ENCODE data around the gene FURIN.
A peak's percentile ranks its signal among the peaks of the same experiment; 100 is the strongest.
"Not testable (repeated sequence)": the region's sequence is repeated elsewhere in the genome, so short reads cannot be mapped to it uniquely, and the experiment has no call there.

Gene FURIN

GRCh38 chr15:90873998-90874605 is 5.7 kb downstream of the FURIN start (continued):
- TF ChIP-seq ZNF354C (tag by site-specific recombination; IDR thresholded peaks at IDR 0.05; ENCODE audit: borderline replicate concordance, low read depth) (no peak), ZNF391 (tag by site-specific recombination; IDR thresholded peaks at IDR 0.05; ENCODE audit: borderline replicate concordance, low read depth) (no peak), PRDM6 (tag by site-specific recombination; IDR thresholded peaks at IDR 0.05) (0 out of 2 replicates have a peak, but pooled peaks have one; percentile 29), CTCF (tag by site-specific recombination; IDR thresholded peaks at IDR 0.05) (no peak), OSR2 (tag by site-specific recombination; IDR thresholded peaks at IDR 0.05) (peak; percentile 88), ZNF140 (tag by site-specific recombination; IDR thresholded peaks at IDR 0.05) (no peak), PRDM1 (tag by site-specific recombination; IDR thresholded peaks at IDR 0.05) (no peak), ZBTB48 (tag by site-specific recombination; IDR thresholded peaks at IDR 0.05) (peak; percentile 68; the same call in 1 of the 2 replicates), GLIS1 (tag by site-specific recombination; IDR thresholded peaks at IDR 0.05) (peak; percentile 98), ZFHX2 (tag by site-specific recombination; conservative IDR thresholded peaks at IDR 0.05) (peak; percentile 78), KLF9 (tag by site-specific recombination; IDR thresholded peaks at IDR 0.05; ENCODE audit: low read depth) (peak; percentile 51; the same call in 1 of the 2 replicates), ZNF398 (tag by site-specific recombination; IDR thresholded peaks at IDR 0.05) (peak; percentile 17; the same call in 1 of the 2 replicates), ZNF701 (tag by site-specific recombination; IDR thresholded peaks at IDR 0.05) (no peak), ZNF514 (tag by site-specific recombination; IDR thresholded peaks at IDR 0.05) (no peak), ZNF335 (tag by site-specific recombination; conservative IDR thresholded peaks at IDR 0.05) (no peak), ZBTB17 (tag by site-specific recombination; IDR thresholded peaks at IDR 0.05) (peak; percentile 79)

GRCh38 chr15:90874986-90875385 is 6.6 kb downstream of the FURIN start:
- Histone ChIP-seq H3K4me1 (ENCODE audit: control insufficient read depth, insufficient read depth, low read length) (peaks cover 26% of the 10 kb centered on the region), H3K36me3 (ENCODE audit: control insufficient read depth in 2 of 2, insufficient read depth in 1 of 2, low read length in 2 of 2) (peaks cover 15 to 51% of the 10 kb centered on the region in 2 experiments)
- H3K27ac ChIP-seq (ENCODE audit: extremely low read depth, low read depth, low read length); H3K4me3 ChIP-seq (ENCODE audit: low read depth, low read length); POLR2A ChIA-PET; H3K9me3 ChIP-seq (ENCODE audit: control insufficient read depth, insufficient read depth, low read depth, low read length): not testable (repeated sequence)
- CTCF ChIA-PET, result interaction anchor here (0.6 to 4.1 kb wide), 3 partner anchors 11 to 227 kb away, joined by 3 to 23 read pairs (median 3); no protein-coding TSS in a partner anchor

DNA sequence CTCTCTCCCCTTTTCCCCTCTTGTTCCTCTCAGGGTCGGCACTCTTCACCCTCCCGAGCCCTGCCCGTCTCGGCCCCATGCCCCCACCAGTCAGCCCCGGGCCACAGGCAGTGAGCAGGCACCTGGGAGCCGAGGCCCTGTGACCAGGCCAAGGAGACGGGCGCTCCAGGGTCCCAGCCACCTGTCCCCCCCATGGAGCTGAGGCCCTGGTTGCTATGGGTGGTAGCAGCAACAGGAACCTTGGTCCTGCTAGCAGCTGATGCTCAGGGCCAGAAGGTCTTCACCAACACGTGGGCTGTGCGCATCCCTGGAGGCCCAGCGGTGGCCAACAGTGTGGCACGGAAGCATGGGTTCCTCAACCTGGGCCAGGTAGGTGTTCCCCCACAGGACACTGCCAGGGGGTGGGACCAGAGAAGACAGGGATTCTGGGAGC is 7.2 kb downstream of the FURIN start:
- H3K4me3 ChIP-seq (ENCODE audit: low read depth, low read length), result no peak overlapping the region
- CTCF ChIA-PET, result interaction anchor here (0.6 to 4.1 kb wide), 2 partner anchors 11 to 162 kb away, joined by 3 to 23 read pairs; no protein-coding TSS in a partner anchor
- peaks cover 22% of the 10 kb centered on the region for H3K4me1 ChIP-seq (ENCODE audit: control insufficient read depth, insufficient read depth, low read length)
- no peaks in the 10 kb centered on the region for H3K9me3 ChIP-seq (ENCODE audit: control insufficient read depth, insufficient read depth, low read depth, low read length)
- TF ChIP-seq ZNF561 (tag by site-specific recombination; IDR thresholded peaks at IDR 0.05; ENCODE audit: borderline replicate concordance) (no peak), ZNF266 (tag by site-specific recombination; IDR thresholded peaks at IDR 0.05; ENCODE audit: low read depth) (no peak), ZNF624 (tag by site-specific recombination; IDR thresholded peaks at IDR 0.05) (no peak), RBAK (tag by site-specific recombination; IDR thresholded peaks at IDR 0.05) (no peak)
- TF ChIP-seq, protein P1, sequence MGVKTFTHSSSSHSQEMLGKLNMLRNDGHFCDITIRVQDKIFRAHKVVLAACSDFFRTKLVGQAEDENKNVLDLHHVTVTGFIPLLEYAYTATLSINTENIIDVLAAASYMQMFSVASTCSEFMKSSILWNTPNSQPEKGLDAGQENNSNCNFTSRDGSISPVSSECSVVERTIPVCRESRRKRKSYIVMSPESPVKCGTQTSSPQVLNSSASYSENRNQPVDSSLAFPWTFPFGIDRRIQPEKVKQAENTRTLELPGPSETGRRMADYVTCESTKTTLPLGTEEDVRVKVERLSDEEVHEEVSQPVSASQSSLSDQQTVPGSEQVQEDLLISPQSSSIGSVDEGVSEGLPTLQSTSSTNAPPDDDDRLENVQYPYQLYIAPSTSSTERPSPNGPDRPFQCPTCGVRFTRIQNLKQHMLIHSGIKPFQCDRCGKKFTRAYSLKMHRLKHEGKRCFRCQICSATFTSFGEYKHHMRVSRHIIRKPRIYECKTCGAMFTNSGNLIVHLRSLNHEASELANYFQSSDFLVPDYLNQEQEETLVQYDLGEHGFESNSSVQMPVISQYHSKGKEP (tag by site-specific recombination; IDR thresholded peaks at IDR 0.05), result no peak
- TF ChIP-seq, protein P2, sequence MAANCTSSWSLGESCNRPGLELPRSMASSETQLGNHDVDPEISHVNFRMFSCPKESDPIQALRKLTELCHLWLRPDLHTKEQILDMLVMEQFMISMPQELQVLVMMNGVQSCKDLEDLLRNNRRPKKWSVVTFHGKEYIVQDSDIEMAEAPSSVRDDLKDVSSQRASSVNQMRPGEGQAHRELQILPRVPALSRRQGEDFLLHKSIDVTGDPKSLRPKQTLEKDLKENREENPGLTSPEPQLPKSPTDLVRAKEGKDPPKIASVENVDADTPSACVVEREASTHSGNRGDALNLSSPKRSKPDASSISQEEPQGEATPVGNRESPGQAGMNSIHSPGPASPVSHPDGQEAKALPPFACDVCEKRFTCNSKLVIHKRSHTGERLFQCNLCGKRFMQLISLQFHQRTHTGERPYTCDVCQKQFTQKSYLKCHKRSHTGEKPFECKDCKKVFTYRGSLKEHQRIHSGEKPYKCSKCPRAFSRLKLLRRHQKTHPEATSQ (tag by site-specific recombination; IDR thresholded peaks at IDR 0.05), result no peak
- H3K27ac ChIP-seq (ENCODE audit: extremely low read depth, low read depth, low read length), result no peak overlapping the region
- peaks cover 15 to 56% of the 10 kb centered on the region in 2 experiments for H3K36me3 ChIP-seq (ENCODE audit: control insufficient read depth in 2 of 2, insufficient read depth in 1 of 2, low read length in 2 of 2)
- POLR2A ChIA-PET, result no interaction called here

Measured in HEK293 (cell line).